Measurements from ENCODE around the gene GAPDH.
A peak's percentile ranks its signal among the peaks of the same experiment; 100 is the strongest.
"Not testable (repeated sequence)": the region's sequence is repeated elsewhere in the genome, so short reads cannot be mapped to it uniquely, and the experiment has no call there.

The GAPDH gene

GRCh38 chr12:6553051-6553868 is 18.9 kb downstream of the GAPDH start:
- ChIA-PET CTCF (interaction anchor here (0.6 to 1.9 kb wide), 4 partner anchors 13 to 104 kb away, joined by 3 to 8 read pairs (median 5); no protein-coding TSS in a partner anchor), POLR2A (ENCODE audit: low non-redundant PET) (interaction anchor here (0.5 kb wide), 1 partner anchor 365 kb away, joined by 4 read pairs; no protein-coding TSS in a partner anchor)
- no peak for TF ChIP-seq CTCF (conservative IDR thresholded peaks at IDR 0.05; ENCODE audit: low read depth)
- DNase-seq (ENCODE audit: low spot score), result no peak
- H3K27ac ChIP-seq, result peak overlapping the region; percentile 84

- DNase-seq (ENCODE audit: low spot score), result peak; percentile 63
- CTCF ChIA-PET, result interaction anchor here (1.0 to 1.9 kb wide), 3 partner anchors 12 to 48 kb away, joined by 4 to 8 read pairs (median 6); no protein-coding TSS in a partner anchor
Observed at GRCh38 chr12:6554168-6555017, 20.1 kb downstream of the GAPDH start.

GRCh38 chr12:6555018-6555691 is 20.8 kb downstream of the GAPDH start:
- ChIA-PET CTCF (interaction anchor here (1.9 kb wide), 1 partner anchor 18 kb away, joined by 4 read pairs; no protein-coding TSS in a partner anchor), POLR2A (ENCODE audit: low non-redundant PET) (no interaction called here)
- H3K27ac ChIP-seq, result peak overlapping the region; percentile 46
- no peak for TF ChIP-seq CTCF (conservative IDR thresholded peaks at IDR 0.05; ENCODE audit: low read depth)
- DNase-seq (ENCODE audit: low spot score), result no peak

More at GRCh38 chr12:6554168-6555017, 20.1 kb downstream of the GAPDH start:
- no peak; the same call in 1 of the 2 replicates for TF ChIP-seq CTCF (conservative IDR thresholded peaks at IDR 0.05; ENCODE audit: low read depth)
- peak overlapping the region; percentile 46 for H3K27ac ChIP-seq
- POLR2A ChIA-PET (ENCODE audit: low non-redundant PET), result no interaction called here

GRCh38 chr12:6556496-6556817 is 22.1 kb downstream of the GAPDH start:
- CTCF ChIA-PET; DNase-seq (ENCODE audit: low spot score); POLR2A ChIA-PET (ENCODE audit: low non-redundant PET); H3K27ac ChIP-seq: not testable (repeated sequence)

- POLR2A ChIA-PET (ENCODE audit: low non-redundant PET), result interaction anchor here (0.6 kb wide), 1 partner anchor 184 kb away, joined by 3 read pairs; no protein-coding TSS in a partner anchor
Observed at GRCh38 chr12:6556857-6557256, 22.5 kb downstream of the GAPDH start.

More at GRCh38 chr12:6556857-6557256, 22.5 kb downstream of the GAPDH start:
- no peak for TF ChIP-seq CTCF (conservative IDR thresholded peaks at IDR 0.05; ENCODE audit: low read depth)
- CTCF ChIA-PET, result interaction anchor here (0.9 to 1.4 kb wide), 4 partner anchors 18 to 94 kb away, joined by 3 to 7 read pairs (median 4); no protein-coding TSS in a partner anchor
- no peak for DNase-seq (ENCODE audit: low spot score)
- peak overlapping the region; percentile 13; the same call in 1 of the 2 replicates for H3K27ac ChIP-seq
